CD4-positive, alpha-beta T cell treated with Interleukin-2 at 100 ng/mL for 4 hours (primary cell): Measurements from ENCODE around the gene ALS2CL.

ENCODE experiments used
- DNase-seq: peaks from one replicate; pipeline ENCODE4 v3.0.0-alpha.2; 2020; ENCODE audit warnings: low spot score

ALS2CL gene

DNA sequence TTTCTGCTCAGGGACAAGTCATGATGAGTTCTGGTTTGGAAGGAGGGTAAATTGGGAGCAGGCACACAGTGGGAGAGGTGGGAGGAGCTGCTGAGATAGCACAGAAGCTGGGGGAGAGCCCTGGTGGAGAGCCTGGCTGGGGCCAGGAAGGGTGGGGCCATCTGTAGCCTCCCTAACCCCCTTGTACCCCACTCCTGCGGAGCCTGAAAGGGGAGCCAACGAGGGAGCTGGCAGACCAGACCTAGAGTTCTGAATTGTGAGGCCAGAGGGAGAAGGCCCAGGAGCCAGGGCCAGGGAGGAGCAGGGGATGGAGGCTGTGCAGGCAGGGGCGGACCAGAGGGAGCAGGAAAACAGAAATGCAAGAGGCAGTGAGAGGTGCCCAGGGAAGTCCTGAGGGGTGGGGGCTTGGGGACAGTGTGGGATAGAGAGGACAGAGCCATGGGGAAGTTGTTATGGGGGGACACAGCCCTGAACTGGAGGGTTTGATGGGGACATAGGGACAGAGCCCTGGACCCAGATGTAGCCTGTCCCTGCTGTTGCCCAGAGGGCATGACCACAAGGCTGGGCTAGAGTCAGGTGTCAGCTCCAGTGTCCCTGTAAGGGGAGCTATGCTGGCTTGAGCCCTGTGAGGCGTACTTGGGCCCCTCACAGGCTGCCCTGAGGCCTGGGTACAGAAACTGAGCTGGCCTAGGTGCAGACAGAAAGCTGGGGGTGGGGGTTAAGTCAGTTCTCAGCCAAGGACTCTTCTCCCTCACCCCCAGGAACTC is 8.9 kb upstream of the ALS2CL start:
- no peak for DNase-seq

DNA sequence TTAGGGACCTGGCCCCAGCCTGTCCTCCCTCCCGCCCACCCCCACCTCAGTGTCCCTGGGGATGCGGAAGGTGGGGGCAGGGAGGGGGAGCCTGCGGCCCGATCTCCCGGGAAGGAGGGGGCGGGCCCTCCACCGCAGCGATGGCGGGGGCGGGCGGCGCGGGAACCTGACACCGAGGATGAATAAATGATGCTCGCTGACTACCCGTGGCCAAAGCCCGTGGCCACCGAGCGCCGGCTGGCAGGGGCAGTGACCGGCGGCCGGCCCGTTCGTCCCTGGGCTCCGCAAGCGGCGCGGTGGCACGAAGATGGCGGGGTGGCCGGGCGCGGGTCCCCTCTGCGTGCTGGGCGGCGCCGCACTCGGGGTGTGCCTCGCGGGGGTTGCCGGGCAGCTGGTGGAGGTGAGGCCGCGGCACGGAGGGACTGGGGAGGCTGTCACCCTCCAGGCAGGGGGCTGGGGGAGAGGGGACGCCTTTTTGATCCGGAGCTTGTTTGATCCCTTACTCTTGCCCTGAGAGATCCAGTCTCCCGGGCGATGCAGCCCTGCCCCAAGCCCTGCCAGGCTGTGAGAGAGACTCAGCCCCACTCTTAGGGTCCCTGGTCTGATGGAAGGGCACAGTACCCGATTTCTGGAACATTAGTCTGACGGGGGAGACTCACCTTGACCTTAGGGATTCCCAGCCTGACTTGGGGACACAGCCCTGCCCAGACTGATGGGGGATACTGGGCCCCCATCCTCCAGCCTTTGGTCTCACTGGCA is 7.9 kb upstream of the ALS2CL start, which contains the start of gene TMIE:
Gene TMIE, plus strand, starts transcription at position 212 of the 759 bp plus-strand sequence. Its CDS starts 96 bp downstream, at position 308.
- no peak for DNase-seq

DNA sequence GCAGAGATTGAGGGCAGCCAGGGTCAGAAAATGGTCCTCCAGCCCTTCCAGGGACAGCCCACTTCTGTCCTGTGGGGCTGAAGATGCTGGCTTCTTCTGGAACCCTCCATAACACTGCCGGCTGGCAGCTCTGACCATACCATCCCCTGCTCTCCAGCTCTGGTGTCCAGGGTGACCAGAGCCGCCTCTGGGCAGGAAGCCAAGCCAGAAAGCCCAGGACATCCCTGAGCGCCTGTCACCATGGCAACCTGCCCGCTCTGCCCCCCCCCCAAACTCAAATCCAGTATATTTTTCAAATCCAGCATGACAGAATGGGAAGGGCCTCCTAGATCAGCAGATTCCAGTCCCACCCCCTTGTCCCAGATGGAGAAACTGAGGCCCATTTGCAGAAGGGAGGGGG is 7.3 kb upstream of the ALS2CL start:
- DNase-seq: no peak

GRCh38 chr3:46699676-46700523 is 6.4 kb upstream of the ALS2CL start:
- DNase-seq: peak; percentile 5

DNA sequence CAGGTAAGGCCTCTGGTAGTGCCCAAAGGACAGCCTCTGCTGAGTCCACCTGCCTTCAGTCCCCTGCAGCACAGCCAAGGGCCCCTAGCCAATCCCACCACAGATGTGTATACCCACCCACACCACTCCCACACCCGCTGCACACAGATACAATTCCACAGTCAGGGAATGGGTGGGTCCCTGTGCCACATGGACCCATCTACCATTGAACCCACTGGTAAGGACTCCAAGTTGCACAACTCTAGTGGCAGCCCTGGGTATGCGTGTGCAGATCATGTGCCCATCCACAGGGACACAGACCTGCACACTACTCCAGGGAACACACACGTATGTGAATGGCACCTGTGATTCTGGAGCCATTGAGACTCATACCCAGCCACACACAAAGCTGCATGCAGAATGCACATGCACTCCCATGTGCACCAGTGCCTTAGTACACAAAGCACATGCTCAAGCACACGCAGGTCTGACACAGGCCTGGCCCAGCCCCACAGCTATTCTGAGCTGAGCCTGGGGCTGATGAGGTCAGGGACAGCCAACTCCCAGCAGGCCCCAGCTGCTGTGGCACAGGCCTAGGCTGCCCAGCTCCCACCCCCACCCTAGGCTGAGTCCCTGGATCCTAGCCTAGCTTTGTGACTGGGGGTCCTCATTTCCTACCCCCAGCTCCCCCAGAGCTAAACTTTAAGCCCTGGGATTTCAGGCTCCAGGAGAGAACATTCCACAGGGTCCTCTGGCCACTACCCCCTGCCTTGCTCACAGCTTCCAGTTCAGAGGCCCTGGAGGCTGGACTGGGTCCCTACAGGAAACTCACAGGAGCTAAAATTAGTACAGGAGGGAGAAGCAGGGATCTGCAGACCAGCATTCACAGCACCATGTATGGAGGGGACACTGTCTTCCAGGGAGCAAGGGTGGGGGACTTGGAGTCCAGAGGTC is 2.7 kb upstream of the ALS2CL start:
- DNase-seq: no peak

- peak; percentile 52 for DNase-seq
These were observed 1.9 kb upstream of the ALS2CL start for GRCh38 chr3:46695177-46695961.

- DNase-seq: no peak
These were observed 1.0 kb upstream of the ALS2CL start for GRCh38 chr3:46694520-46694919.

- peak; percentile 52 for DNase-seq
These were observed 380 bp upstream of the ALS2CL start for GRCh38 chr3:46693892-46694226.

DNA sequence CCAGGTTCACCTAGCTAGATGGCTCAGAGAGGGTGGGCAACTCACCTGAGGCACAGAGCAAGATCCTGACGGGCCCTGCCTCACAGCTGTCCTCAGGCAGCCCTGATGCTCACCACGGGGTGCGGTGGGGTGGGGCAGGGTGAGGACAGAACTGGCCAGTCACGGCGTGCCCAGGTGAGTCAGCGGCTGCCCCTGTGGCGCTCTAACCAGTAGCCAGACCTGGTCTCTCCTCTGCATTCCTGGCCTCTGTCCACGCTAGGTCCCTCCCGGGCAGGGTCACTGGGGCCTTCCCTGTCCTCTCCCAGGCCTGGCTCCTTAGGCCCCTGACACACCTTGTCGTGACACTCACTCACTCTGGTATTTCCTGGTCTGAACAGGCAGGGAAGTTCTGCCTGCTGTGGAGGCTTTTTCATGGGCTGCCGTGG is 901 bp downstream of the ALS2CL start:
- DNase-seq: no peak

- DNase-seq: no peak
These were observed 2.7 kb downstream of the ALS2CL start for GRCh38 chr3:46690798-46691197.

GRCh38 chr3:46685446-46685845 is 8.0 kb downstream of the ALS2CL start:
- no peak for DNase-seq

DNA sequence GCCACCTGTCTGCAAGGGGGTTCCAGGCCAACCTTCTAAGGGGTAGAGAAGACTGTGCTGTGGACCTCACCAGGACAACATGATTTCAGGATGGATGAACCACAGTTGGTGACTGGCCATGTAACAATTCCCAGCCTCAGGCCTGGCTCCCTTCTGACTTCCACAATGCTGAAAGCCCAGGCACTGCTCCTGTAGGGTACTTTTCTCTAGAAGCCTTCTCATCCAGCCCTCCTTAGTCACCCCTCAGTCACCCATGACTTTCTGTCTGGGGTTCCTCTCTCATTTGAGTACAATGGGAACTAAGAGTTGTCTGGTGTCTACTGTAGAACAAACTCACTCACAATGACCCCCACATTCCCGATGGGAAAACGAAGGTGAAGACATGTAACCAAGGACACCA is 8.6 kb downstream of the ALS2CL start:
- no peak for DNase-seq

- DNase-seq: no peak
These were observed 10.5 kb downstream of the ALS2CL start for GRCh38 chr3:46682974-46683373.

GRCh38 chr3:46681856-46682540 is 11.5 kb downstream of the ALS2CL start:
- no peak for DNase-seq

- no peak for DNase-seq
These were observed 12.1 kb downstream of the ALS2CL start for GRCh38 chr3:46681387-46681786.

- no peak for DNase-seq
These were observed 13.1 kb downstream of the ALS2CL start for GRCh38 chr3:46680298-46680826.

- DNase-seq: no peak
These were observed 13.8 kb downstream of the ALS2CL start for GRCh38 chr3:46679681-46680080.

GRCh38 chr3:46678280-46678679 is 15.2 kb downstream of the ALS2CL start:
- no peak for DNase-seq

DNA sequence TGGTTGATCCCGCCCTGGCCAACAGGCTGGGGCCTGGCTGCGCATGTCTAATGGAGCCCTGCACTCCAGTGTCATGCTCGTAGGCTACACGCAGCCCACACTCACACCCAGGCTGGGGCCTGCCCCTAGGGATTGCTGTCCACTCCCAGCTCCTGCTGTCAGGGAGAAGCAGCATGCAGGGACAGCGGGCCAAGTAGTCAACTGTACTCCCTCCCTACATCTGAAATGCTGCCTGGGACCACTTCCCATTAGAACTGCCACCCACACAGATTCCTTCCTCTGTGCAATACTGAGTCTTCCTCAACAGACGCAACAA is 16.1 kb downstream of the ALS2CL start:
- DNase-seq: no peak
